ENCODE measurements around the gene RLN3.
"Not testable (repeated sequence)": the region's sequence is repeated elsewhere in the genome, so short reads cannot be mapped to it uniquely, and the experiment has no call there.

Gene RLN3

GRCh38 chr19:14023404-14024235, 4.3 kb upstream of the RLN3 start:
- DNase-seq = no peak

GRCh38 chr19:14026652-14027192, 1.2 kb upstream of the RLN3 start:
- not testable (repeated sequence) for DNase-seq

DNA sequence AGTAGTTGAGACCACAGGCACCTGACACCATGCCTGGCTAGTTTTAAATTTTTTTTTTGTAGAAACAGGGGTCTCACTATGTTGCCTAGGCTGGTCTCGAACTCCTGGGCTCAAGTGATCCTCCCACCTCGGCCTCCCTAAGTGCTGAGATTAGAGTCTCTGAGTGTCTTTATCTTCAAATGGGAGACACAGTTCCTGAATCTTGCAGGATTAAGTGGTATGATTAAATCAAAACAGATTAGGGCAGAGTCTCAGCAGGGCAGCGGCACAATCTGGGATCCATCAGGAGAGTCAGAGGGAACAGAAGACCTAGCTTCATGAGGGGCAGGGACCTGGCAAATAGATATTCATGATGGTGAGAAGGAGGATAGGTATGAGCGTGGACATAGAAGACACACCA, 953 bp downstream of the RLN3 start:
- no peak for DNase-seq

DNA sequence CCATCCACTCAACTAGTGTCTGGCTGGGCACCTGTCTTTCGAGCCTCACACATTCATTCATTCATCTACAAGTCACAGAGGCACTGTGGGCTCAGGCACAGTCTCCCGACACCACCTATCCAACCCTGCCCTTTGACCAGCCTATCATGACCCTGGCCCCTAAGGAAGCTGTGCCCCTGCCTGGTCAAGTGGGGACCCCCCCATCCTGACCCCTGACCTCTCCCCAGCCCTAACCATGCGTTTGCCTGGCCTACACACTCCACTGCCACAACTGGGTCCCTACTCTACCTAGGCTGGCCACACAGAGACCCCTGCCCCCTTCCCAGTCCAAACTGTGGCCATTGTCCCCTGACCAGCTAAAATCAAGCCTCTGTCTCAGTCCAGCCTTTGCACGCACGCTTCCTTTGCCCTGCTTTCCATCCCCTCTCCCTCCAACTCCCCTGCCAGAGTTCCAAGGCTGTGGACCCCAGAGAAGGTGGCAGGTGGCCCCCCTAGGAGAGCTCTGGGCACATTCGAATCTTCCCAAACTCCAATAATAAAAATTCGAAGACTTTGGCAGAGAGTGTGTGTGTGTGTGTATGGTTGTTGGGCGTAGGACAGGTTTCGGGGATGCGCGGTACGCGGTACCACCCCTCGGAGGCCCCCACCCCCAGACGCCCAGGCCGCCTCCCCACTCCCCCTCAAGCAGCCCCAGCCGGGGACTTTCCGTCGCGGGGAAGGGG, 3.2 kb downstream of the RLN3 start:
- DNase-seq = peak; percentile 89

- peak; percentile 86 for DNase-seq
Measured at GRCh38 chr19:14031719-14032480, 4.0 kb downstream of the RLN3 start, which contains the start of gene IL27RA. TSS of gene IL27RA (plus strand) at chr19:14031762. CDS start at chr19:14031873, 111 bp downstream.

DNA sequence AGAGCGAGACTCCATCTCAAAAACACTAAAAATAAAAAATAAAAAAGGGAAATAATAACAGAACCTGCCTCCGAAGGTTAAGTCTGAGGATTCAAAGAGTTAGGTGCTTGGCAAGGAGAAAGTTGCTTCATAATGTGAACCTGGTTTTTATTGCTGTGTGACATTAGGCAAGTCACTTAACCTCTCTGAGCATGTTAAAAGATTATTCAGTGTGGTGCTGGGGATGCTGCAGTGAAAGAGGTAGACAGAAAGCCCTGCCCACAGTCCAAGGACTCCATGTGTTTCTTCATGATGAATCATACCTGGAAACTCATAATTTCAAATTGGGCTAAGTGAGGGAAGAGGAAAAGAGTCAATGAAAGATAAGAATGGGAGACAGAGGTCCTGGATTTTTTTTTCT, 6.0 kb downstream of the RLN3 start:
- DNase-seq = no peak

GRCh38 chr19:14035159-14035558, 7.2 kb downstream of the RLN3 start:
- not testable (repeated sequence) for DNase-seq

DNA sequence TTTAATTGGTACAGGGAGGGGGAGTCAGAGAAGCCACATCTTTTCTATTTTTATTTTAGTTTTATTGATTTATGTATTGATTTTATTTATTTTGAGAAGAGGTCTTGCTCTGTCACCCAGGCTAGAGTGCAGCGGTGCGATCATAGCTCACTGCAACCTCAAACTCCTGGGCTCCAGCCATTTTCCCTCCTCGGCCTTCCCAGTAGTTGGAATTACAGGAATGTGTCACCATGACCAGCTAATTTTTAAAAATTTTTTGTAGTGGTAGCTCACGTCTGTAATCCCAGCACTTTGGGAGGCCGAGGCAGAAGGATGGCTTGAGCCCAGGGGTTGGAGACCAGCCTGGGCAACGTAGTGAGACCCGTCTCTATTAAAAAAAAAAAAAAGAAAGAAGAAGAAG, 7.8 kb downstream of the RLN3 start:
- no peak for DNase-seq

DNA sequence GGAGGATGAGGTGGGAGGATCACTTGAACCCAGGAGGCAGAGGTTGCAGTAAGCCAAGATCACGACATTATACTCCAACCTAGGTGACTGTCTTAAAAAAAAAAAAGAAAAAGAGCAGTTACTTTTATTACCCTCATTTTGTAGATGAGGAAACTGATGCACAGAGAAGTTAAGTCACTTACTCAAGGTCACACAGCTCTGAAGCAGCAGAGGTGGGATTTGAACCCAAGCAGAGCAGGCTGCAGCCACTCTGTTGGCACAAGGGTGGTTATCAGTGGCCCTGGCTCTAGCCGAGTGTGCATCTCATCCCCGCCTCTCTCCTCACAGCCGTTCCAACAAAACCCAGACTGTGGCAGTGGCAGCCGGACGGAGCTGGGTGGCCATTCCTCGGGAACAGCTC, 11.2 kb downstream of the RLN3 start:
- no peak for DNase-seq

GRCh38 chr19:14042659-14043608, 15.0 kb downstream of the RLN3 start:
- DNase-seq = peak; percentile 73

DNA sequence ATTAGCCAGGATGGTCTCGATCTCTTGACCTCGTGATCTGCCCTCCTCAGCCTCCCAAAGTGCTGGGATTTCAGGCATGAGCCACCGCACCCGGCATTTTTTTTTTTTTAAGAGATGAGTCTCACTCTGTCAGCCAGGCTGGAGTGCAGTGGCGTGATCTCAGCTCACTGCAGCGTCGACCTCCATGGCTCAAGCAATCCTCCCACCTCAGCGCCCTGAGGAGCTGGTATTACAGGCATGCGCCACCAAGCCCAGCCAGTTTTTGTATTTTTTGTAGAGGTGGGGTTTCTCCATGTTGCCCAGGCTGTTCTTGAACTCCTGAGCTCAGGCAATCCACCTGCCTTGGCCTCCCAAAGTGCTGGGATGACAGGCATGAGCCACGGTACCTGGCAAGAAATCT, 19.9 kb downstream of the RLN3 start:
- DNase-seq = not testable (repeated sequence)

- DNase-seq = peak; percentile 79
Measured at GRCh38 chr19:14048443-14049153, 20.6 kb downstream of the RLN3 start.

DNA sequence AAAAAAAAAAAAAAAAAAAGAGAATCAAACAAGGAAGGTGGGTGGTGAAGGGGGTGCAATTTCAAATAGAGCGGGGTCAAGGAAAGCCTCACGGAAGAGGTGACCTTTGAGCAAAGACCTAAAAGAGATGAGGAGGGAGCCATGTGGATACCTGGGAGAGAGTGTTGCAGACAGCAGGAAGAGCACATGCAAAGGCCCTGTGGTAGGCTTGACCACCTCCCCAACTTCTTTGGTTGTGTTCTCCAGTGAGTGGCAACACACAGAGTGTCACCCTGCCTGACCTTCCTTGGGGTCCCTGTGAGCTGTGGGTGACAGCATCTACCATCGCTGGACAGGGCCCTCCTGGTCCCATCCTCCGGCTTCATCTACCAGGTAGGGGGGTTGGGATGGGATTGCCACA, 22.6 kb downstream of the RLN3 start:
- no peak for DNase-seq

DNA sequence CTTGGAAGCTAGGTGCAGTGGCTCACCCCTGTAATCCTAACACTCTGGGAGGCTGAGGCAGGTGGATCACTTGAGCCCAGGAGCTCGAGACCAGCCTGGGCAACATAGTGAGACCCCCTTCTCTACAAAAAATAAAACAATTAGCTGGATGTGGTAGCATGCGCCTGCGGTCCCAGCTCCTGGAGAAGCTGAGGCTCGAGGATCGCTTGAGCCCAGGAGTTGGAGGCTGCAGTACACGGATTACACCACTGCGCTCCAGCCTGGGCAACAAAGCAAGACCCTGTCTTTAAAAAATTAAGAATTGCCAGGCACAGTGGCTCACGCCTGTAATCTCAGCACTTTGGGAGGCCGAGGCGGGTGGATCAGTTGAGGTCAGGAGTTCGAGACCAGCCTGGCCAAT, 23.0 kb downstream of the RLN3 start:
- DNase-seq = not testable (repeated sequence)

GRCh38 chr19:14051980-14052379, 24.0 kb downstream of the RLN3 start:
- no peak for DNase-seq

DNA sequence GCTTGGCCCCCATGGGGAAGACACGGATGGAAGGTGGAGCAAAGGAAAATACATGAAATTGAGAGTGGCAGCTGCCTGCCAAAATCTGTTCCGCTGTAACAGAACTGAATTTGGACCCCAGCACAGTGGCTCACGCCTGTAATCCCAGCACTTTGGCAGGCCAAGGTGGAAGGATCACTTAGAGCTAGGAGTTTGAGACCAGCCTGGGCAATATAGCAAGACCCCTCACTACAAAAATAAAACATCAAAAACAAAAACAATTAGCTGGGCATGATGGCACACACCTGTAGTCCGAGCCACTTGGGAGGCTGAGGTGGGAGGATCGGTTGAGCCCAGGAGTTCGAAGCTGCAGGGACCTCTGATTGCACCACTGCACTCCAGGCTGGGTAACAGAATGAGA, 24.5 kb downstream of the RLN3 start:
- no peak for DNase-seq

- DNase-seq = no peak
Measured at GRCh38 chr19:14053032-14053431, 25.1 kb downstream of the RLN3 start.

DNA sequence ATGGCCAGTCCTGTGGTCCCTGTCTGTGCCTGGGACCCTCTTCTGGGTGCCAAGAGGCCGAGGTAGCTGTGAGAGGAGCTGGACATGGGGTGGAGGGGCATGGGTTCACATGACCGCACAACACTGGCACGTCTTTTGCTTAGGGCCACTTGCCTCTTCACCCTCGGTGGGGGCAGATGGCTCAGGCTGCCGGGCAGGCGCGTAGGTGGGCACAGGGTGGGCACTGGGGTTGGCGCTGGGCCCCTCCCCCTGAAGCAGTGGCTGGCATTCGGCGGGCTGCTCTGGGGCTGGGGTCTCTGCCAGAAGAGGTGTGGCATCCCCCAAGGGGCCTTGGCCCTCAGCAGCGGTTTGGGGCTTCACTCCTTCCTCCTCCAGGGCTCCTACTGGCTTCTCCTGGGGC, 25.6 kb downstream of the RLN3 start:
- DNase-seq = no peak

DNA sequence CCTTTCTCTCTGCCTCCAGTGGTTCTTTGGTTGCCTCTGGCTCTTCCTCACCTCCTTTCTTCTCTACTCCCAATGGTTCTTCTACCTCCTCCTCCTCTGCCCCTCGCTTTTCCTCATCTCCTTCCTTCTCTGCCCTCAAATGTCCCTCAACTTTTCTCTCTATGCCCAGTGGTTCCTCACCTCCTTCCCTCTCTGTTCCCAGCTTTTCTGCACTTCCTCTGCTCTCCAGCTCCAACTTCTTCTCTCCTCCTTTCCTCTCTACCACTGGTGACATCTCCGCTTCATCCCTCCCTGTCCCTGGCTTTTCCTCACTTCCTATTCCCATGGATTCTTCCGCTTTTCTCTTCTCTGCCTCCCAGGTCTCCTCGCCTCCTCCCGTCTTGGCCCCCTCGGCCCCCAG, 26.2 kb downstream of the RLN3 start:
- no peak for DNase-seq

GRCh38 chr19:14054721-14055120, 26.8 kb downstream of the RLN3 start:
- no peak for DNase-seq

GRCh38 chr19:14055396-14055795, 27.4 kb downstream of the RLN3 start:
- no peak for DNase-seq

Measured in CD4-positive, alpha-beta T cell treated with Interleukin-21 for 1 hour (primary cell).